OCI-LY3 (cell line): Measurements from ENCODE around the gene SAMD4A.

Source experiments
- H2AFZ ChIP-seq: fragments of 200-600, 300-600 bp; shearing (Covaris generic); 2 replicates; pipeline ENCODE4 v1.6.0; 2014; ENCODE audit warnings: antibody characterized with exemption, low read depth, low read length
- H3K27ac ChIP-seq: fragments of 200-600, 300-600 bp; sonication (generic); 2 replicates; pipeline ENCODE4 v1.5.1; 2014; ENCODE audit warnings: mild to moderate bottlenecking, low read length, moderate library complexity, mixed read lengths
- H3K27me3 ChIP-seq: fragments of 200-600, 300-600 bp; sonication (generic); 2 replicates; pipeline ENCODE4 v1.6.1; 2014; ENCODE audit warnings: low read depth, low read length, mixed read lengths
- H3K36me3 ChIP-seq: fragments of 200-600, 300-600 bp; sonication (generic); replicated peaks from 2 replicates; pipeline ENCODE3; 2014; ENCODE audit warnings: low read depth, low read length, mixed read lengths
- H3K4me1 ChIP-seq: fragments of 300-600, 200-600 bp; sonication (generic); 2 replicates; pipeline ENCODE4 v1.6.1; 2014; ENCODE audit warnings: low read length, mixed read lengths
- H3K4me2 ChIP-seq: fragments of 200-600, 300-600 bp; sonication (generic); 2 replicates; pipeline ENCODE4 v1.6.1; 2014; ENCODE audit warnings: low read length, mixed read lengths
- H3K4me3 ChIP-seq: fragments of 300-600, 200-600 bp; sonication (generic); 2 replicates; pipeline ENCODE4 v1.5.1; 2014; ENCODE audit warnings: antibody characterized with exemption, mild to moderate bottlenecking, low read length, moderate library complexity
- H3K79me2 ChIP-seq: fragments of 300-600, 200-600 bp; shearing (Covaris generic); 2 replicates; pipeline ENCODE4 v1.6.1; 2014; ENCODE audit warnings: mild to moderate bottlenecking, low read length, mixed read lengths
- H3K9ac ChIP-seq: fragments of 300-600, 200-600 bp; shearing (Covaris generic); 2 replicates; pipeline ENCODE4 v1.6.0; 2014; ENCODE audit warnings: mild to moderate bottlenecking, low read length, moderate library complexity
- H3K9me3 ChIP-seq: fragments of 200-600, 300-600 bp; shearing (Covaris generic); 2 replicates; pipeline ENCODE4 v1.6.1; 2014; ENCODE audit warnings: low read length, mixed read lengths; ENCODE audit not compliant: insufficient read depth
- H4K20me1 ChIP-seq: fragments of 200-600, 300-600 bp; sonication (generic); 2 replicates; pipeline ENCODE4 v1.6.1; 2016; ENCODE audit warnings: low read length, mixed read lengths; ENCODE audit not compliant: insufficient read depth
- CTCF ChIP-seq: fragments of 200-600, 300-600 bp; sonication (generic); IDR thresholded peaks from 2 replicates; pipeline ENCODE4 v1.5.1; 2014; ENCODE audit warnings: antibody characterized with exemption, low read length, low read depth
- EZH2phosphoT487 ChIP-seq: fragments of 200-600 bp; shearing (Covaris generic); IDR thresholded peaks from 2 replicates; pipeline ENCODE4 v1.6.1; 2018; ENCODE audit warnings: antibody characterized with exemption, mixed run types, low read depth

The SAMD4A gene

GRCh38 chr14:54706769-54707168 lies 139.8 kb downstream of the SAMD4A start:
- TF ChIP-seq CTCF (no peak), EZH2phosphoT487 (no peak)
- Histone ChIP-seq H2AFZ (no peak overlapping the region), H4K20me1 (no peaks in the 10 kb centered on the region)

GRCh38 chr14:54708161-54708560 lies 141.2 kb downstream of the SAMD4A start:
- no peaks in the 10 kb centered on the region for H3K36me3 ChIP-seq
- H3K4me3 ChIP-seq = no peak overlapping the region
- H3K9ac ChIP-seq = no peak overlapping the region
- H3K4me1 ChIP-seq = no peaks in the 10 kb centered on the region
- no peaks in the 10 kb centered on the region for H4K20me1 ChIP-seq
- no peak overlapping the region for H3K4me2 ChIP-seq
- no peak overlapping the region for H3K27ac ChIP-seq
- TF ChIP-seq EZH2phosphoT487 = no peak
- TF ChIP-seq CTCF = no peak
- no peak overlapping the region for H2AFZ ChIP-seq
- no peaks in the 10 kb centered on the region for H3K79me2 ChIP-seq
- no peaks in the 10 kb centered on the region for H3K9me3 ChIP-seq
- H3K27me3 ChIP-seq = no peaks in the 10 kb centered on the region

More at GRCh38 chr14:54706769-54707168, 139.8 kb downstream of the SAMD4A start:
- Histone ChIP-seq H3K27me3 (peaks cover 9% of the 10 kb centered on the region), H3K4me2 (no peak overlapping the region), H3K9me3 (no peaks in the 10 kb centered on the region), H3K4me3 (no peak overlapping the region), H3K36me3 (no peaks in the 10 kb centered on the region), H3K9ac (no peak overlapping the region), H3K27ac (no peak overlapping the region), H3K4me1 (no peaks in the 10 kb centered on the region), H3K79me2 (no peaks in the 10 kb centered on the region)

GRCh38 chr14:54708982-54709381 lies 142.1 kb downstream of the SAMD4A start:
- no peaks in the 10 kb centered on the region for H3K9me3 ChIP-seq
- H3K36me3 ChIP-seq = no peaks in the 10 kb centered on the region
- H3K9ac ChIP-seq = no peak overlapping the region
- no peak overlapping the region for H2AFZ ChIP-seq
- H3K4me2 ChIP-seq = no peak overlapping the region
- no peaks in the 10 kb centered on the region for H4K20me1 ChIP-seq
- no peaks in the 10 kb centered on the region for H3K79me2 ChIP-seq
- no peaks in the 10 kb centered on the region; the same call in 1 of the 2 replicates for H3K27me3 ChIP-seq
- H3K4me3 ChIP-seq = no peak overlapping the region
- no peak for TF ChIP-seq EZH2phosphoT487
- no peak for TF ChIP-seq CTCF
- H3K4me1 ChIP-seq = no peaks in the 10 kb centered on the region
- H3K27ac ChIP-seq = no peak overlapping the region

GRCh38 chr14:54709444-54709843 lies 142.5 kb downstream of the SAMD4A start:
- TF ChIP-seq CTCF = no peak
- TF ChIP-seq EZH2phosphoT487 = no peak
- no peak overlapping the region for H3K27ac ChIP-seq
- H3K36me3 ChIP-seq = no peaks in the 10 kb centered on the region
- no peaks in the 10 kb centered on the region for H4K20me1 ChIP-seq
- peaks cover 2% of the 10 kb centered on the region; the same call in 1 of the 2 replicates for H3K27me3 ChIP-seq
- H3K9me3 ChIP-seq = no peaks in the 10 kb centered on the region
- no peaks in the 10 kb centered on the region for H3K79me2 ChIP-seq
- H3K9ac ChIP-seq = no peak overlapping the region
- H3K4me3 ChIP-seq = no peak overlapping the region
- no peaks in the 10 kb centered on the region for H3K4me1 ChIP-seq
- H2AFZ ChIP-seq = no peak overlapping the region
- H3K4me2 ChIP-seq = no peak overlapping the region
